OCI-LY1 (cell line): ENCODE results near the gene DOK4.

ENCODE experiments used
- H2AFZ ChIP-seq: fragments of 200-600 bp; sonication (generic), shearing (Covaris generic); 2 replicates; pipeline ENCODE4 v1.6.0; 2014; ENCODE audit warnings: antibody characterized with exemption, mild to moderate bottlenecking, low read length
- H3F3A ChIP-seq: fragments of 200-600 bp; sonication (generic), shearing (Covaris generic); 2 replicates; pipeline ENCODE4 v1.6.0; 2014; ENCODE audit warnings: mild to moderate bottlenecking, antibody characterized with exemption, low read length, moderate library complexity; ENCODE audit not compliant: insufficient read depth
- H3K27ac ChIP-seq: fragments of 200-600 bp; sonication (generic); 2 replicates; pipeline ENCODE4 v1.5.1; 2014; ENCODE audit warnings: low read length, mixed run types, mild to moderate bottlenecking, low read depth; ENCODE audit not compliant: poor library complexity, severe bottlenecking
- H3K27me3 ChIP-seq: fragments of 200-600 bp; sonication (generic); 2 replicates; pipeline ENCODE4 v1.6.0; 2014; ENCODE audit warnings: antibody characterized with exemption, mild to moderate bottlenecking, low read length, moderate library complexity; ENCODE audit not compliant: insufficient read depth
- H3K36me3 ChIP-seq: fragments of 200-600 bp; sonication (generic); 2 replicates; pipeline ENCODE4 v1.6.1; 2014; ENCODE audit warnings: mild to moderate bottlenecking, antibody characterized with exemption, low read length, moderate library complexity, mixed read lengths; ENCODE audit not compliant: insufficient read depth
- H3K4me1 ChIP-seq: fragments of 200-600 bp; sonication (generic); 2 replicates; pipeline ENCODE4 v1.5.1; 2014; ENCODE audit warnings: mild to moderate bottlenecking, low read length, moderate library complexity; ENCODE audit not compliant: insufficient read depth, severe bottlenecking
- H3K4me2 ChIP-seq: fragments of 200-600 bp; sonication (generic), shearing (Covaris generic); 2 replicates; pipeline ENCODE4 v1.6.1; 2014; ENCODE audit warnings: low read length
- H3K4me3 ChIP-seq: fragments of 200-600 bp; sonication (generic); 2 replicates; pipeline ENCODE4 v1.5.1; 2014; ENCODE audit warnings: low read length, low read depth, mild to moderate bottlenecking, mixed read lengths; ENCODE audit not compliant: poor library complexity, severe bottlenecking
- H3K79me2 ChIP-seq: fragments of 200-600 bp; shearing (Covaris generic); 2 replicates; pipeline ENCODE4 v1.6.1; 2016; ENCODE audit warnings: mixed run types, low read length, mixed read lengths; ENCODE audit not compliant: insufficient read depth
- H3K9ac ChIP-seq: fragments of 200-600 bp; sonication (generic), shearing (Covaris generic); 2 replicates; pipeline ENCODE4 v1.6.1; 2014; ENCODE audit warnings: mild to moderate bottlenecking, low read length, mixed read lengths
- H3K9me2 ChIP-seq: fragments of 200-600 bp; sonication (generic), shearing (Covaris generic); 2 replicates; pipeline ENCODE4 v1.6.1; 2014; ENCODE audit warnings: low read depth, mild to moderate bottlenecking, low read length, mixed read lengths
- H3K9me3 ChIP-seq: fragments of 200-600 bp; shearing (Covaris generic); 2 replicates; pipeline ENCODE4 v1.6.1; 2014; ENCODE audit warnings: low read length, mixed read lengths
- H4K20me1 ChIP-seq: fragments of 200-600 bp; sonication (generic), shearing (Covaris generic); 2 replicates; pipeline ENCODE4 v1.6.0; 2016; ENCODE audit warnings: mild to moderate bottlenecking, low read length; ENCODE audit not compliant: insufficient read depth
- CTCF ChIP-seq: fragments of 200-600 bp; sonication (generic), shearing (Covaris generic); IDR thresholded peaks from 2 replicates; pipeline ENCODE4 v1.5.1; 2017; ENCODE audit warnings: mild to moderate bottlenecking, antibody characterized with exemption, low read length, moderate library complexity, mixed read lengths
- EZH2 ChIP-seq: fragments of 200-600 bp; sonication (generic), shearing (Covaris generic); IDR thresholded peaks from 2 replicates; pipeline ENCODE4 v1.8.0; 2017; ENCODE audit warnings: borderline replicate concordance, mixed run types, mild to moderate bottlenecking, antibody characterized with exemption, low read length, moderate library complexity, mixed read lengths

DOK4 gene

GRCh38 chr16:57514371-57514770, 28.1 kb upstream of the DOK4 start:
- Histone ChIP-seq H3K79me2 (no peaks in the 10 kb centered on the region), H3K9me2 (no peaks in the 10 kb centered on the region), H3F3A (no peaks in the 10 kb centered on the region), H3K4me2 (no peak overlapping the region), H3K4me3 (no peak overlapping the region), H4K20me1 (no peaks in the 10 kb centered on the region), H3K4me1 (no peaks in the 10 kb centered on the region), H3K27ac (no peak overlapping the region), H3K9ac (no peak overlapping the region), H3K9me3 (no peaks in the 10 kb centered on the region), H2AFZ (no peak overlapping the region), H3K27me3 (peaks cover 5% of the 10 kb centered on the region; the same call in 1 of the 2 replicates), H3K36me3 (no peaks in the 10 kb centered on the region)
- TF ChIP-seq EZH2 = no peak

- no peak overlapping the region for H3K9ac ChIP-seq
- peaks cover 5% of the 10 kb centered on the region; the same call in 1 of the 2 replicates for H3K27me3 ChIP-seq
- no peaks in the 10 kb centered on the region for H3K4me1 ChIP-seq
- H3K9me3 ChIP-seq = no peaks in the 10 kb centered on the region
- H3K9me2 ChIP-seq = no peaks in the 10 kb centered on the region
- H2AFZ ChIP-seq = no peak overlapping the region
- no peaks in the 10 kb centered on the region for H3F3A ChIP-seq
- no peak overlapping the region for H3K4me3 ChIP-seq
- H3K4me2 ChIP-seq = no peak overlapping the region
- no peaks in the 10 kb centered on the region for H3K36me3 ChIP-seq
- H4K20me1 ChIP-seq = no peaks in the 10 kb centered on the region
- H3K79me2 ChIP-seq = no peaks in the 10 kb centered on the region
- TF ChIP-seq CTCF = no peak
- no peak for TF ChIP-seq EZH2
- H3K27ac ChIP-seq = no peak overlapping the region
Observed at GRCh38 chr16:57513371-57514102, 27.2 kb upstream of the DOK4 start.

- H3K9me3 ChIP-seq = no peaks in the 10 kb centered on the region
- H3F3A ChIP-seq = no peaks in the 10 kb centered on the region
- H3K9me2 ChIP-seq = no peaks in the 10 kb centered on the region
- no peak overlapping the region for H3K4me2 ChIP-seq
- no peak overlapping the region for H3K27ac ChIP-seq
- no peak overlapping the region for H2AFZ ChIP-seq
- H3K4me1 ChIP-seq = no peaks in the 10 kb centered on the region
- H3K36me3 ChIP-seq = no peaks in the 10 kb centered on the region
- no peaks in the 10 kb centered on the region for H4K20me1 ChIP-seq
- H3K9ac ChIP-seq = no peak overlapping the region
- peaks cover 5% of the 10 kb centered on the region; the same call in 1 of the 2 replicates for H3K27me3 ChIP-seq
- TF ChIP-seq EZH2 (no peak), CTCF (no peak)
- H3K4me3 ChIP-seq = no peak overlapping the region
- H3K79me2 ChIP-seq = no peaks in the 10 kb centered on the region
Observed at GRCh38 chr16:57512296-57513001, 26.2 kb upstream of the DOK4 start.
